IPS-NIHi7 (cell line): Measurements from ENCODE around the gene HSP90AA1.
"Not testable (repeated sequence)": the region's sequence is repeated elsewhere in the genome, so short reads cannot be mapped to it uniquely, and the experiment has no call there.

Experiments
- DNase-seq: peaks from one replicate; pipeline ENCODE4 v3.0.0; 2012; ENCODE audit warnings: mixed read lengths; ENCODE audit errors: extremely low spot score

HSP90AA1 gene

GRCh38 chr14:102066041-102066451 is 20.8 kb downstream of the HSP90AA1 start:
- no peak for DNase-seq

- not testable (repeated sequence) for DNase-seq
These were observed 22.3 kb downstream of the HSP90AA1 start for GRCh38 chr14:102064590-102064989.

- DNase-seq = no peak
These were observed 22.9 kb downstream of the HSP90AA1 start for GRCh38 chr14:102063808-102064429.

- peak; percentile 71 for DNase-seq
These were observed 23.6 kb downstream of the HSP90AA1 start for GRCh38 chr14:102063109-102063807.

GRCh38 chr14:102058961-102059360 is 27.9 kb downstream of the HSP90AA1 start:
- no peak for DNase-seq

GRCh38 chr14:102058146-102058545 is 28.7 kb downstream of the HSP90AA1 start:
- no peak for DNase-seq

GRCh38 chr14:102057480-102058114 is 29.2 kb downstream of the HSP90AA1 start:
- no peak for DNase-seq

- no peak for DNase-seq
These were observed 30.0 kb downstream of the HSP90AA1 start for GRCh38 chr14:102056694-102057442.

- DNase-seq = peak; percentile 76
These were observed 31.5 kb downstream of the HSP90AA1 start for GRCh38 chr14:102055181-102055901.

- no peak for DNase-seq
These were observed 34.3 kb downstream of the HSP90AA1 start for GRCh38 chr14:102052522-102052921.

- no peak for DNase-seq
These were observed 36.2 kb downstream of the HSP90AA1 start for GRCh38 chr14:102050625-102051024.

- no peak for DNase-seq
These were observed 36.8 kb downstream of the HSP90AA1 start for GRCh38 chr14:102050026-102050405.

GRCh38 chr14:102049258-102050025 is 37.4 kb downstream of the HSP90AA1 start:
- no peak for DNase-seq

- no peak for DNase-seq
These were observed 38.9 kb downstream of the HSP90AA1 start for GRCh38 chr14:102047808-102048540.

- DNase-seq = peak; percentile 92
These were observed 40.2 kb downstream of the HSP90AA1 start for GRCh38 chr14:102046337-102047278.

GRCh38 chr14:102044566-102044965 is 42.3 kb downstream of the HSP90AA1 start:
- no peak for DNase-seq

GRCh38 chr14:102043251-102044025 is 43.4 kb downstream of the HSP90AA1 start:
- no peak for DNase-seq

- DNase-seq = no peak
These were observed 44.1 kb downstream of the HSP90AA1 start for GRCh38 chr14:102042699-102043098.
